ENCODE data around the gene DISC1.
A peak's percentile ranks its signal among the peaks of the same experiment; 100 is the strongest.
"Not testable (repeated sequence)": the region's sequence is repeated elsewhere in the genome, so short reads cannot be mapped to it uniquely, and the experiment has no call there.

Gene DISC1

DNA sequence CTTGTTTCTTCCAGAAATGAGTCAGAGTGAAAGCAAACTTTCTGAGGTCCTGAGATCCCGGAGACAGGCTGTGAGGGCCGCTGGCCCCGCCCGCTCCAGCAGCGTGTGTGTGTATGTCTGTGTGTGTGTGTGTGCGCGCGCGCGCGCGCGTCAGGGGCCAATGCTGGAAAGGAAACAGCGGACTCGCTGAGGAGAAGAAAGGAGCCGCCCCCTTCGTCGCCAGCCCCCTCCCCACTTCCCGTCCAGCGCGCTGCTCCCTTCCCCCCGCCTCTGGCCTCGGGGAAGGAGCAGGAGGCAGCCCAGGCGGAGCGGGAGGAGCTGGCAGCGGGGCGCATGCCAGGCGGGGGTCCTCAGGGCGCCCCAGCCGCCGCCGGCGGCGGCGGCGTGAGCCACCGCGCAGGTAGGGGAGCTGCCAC lies at the start of gene DISC1:
DISC1 (plus strand) TSS at position 256 of the 416 bp plus-strand sequence; CDS start at position 334, 78 bp downstream.
- peak; percentile 84 for DNase-seq

DNA sequence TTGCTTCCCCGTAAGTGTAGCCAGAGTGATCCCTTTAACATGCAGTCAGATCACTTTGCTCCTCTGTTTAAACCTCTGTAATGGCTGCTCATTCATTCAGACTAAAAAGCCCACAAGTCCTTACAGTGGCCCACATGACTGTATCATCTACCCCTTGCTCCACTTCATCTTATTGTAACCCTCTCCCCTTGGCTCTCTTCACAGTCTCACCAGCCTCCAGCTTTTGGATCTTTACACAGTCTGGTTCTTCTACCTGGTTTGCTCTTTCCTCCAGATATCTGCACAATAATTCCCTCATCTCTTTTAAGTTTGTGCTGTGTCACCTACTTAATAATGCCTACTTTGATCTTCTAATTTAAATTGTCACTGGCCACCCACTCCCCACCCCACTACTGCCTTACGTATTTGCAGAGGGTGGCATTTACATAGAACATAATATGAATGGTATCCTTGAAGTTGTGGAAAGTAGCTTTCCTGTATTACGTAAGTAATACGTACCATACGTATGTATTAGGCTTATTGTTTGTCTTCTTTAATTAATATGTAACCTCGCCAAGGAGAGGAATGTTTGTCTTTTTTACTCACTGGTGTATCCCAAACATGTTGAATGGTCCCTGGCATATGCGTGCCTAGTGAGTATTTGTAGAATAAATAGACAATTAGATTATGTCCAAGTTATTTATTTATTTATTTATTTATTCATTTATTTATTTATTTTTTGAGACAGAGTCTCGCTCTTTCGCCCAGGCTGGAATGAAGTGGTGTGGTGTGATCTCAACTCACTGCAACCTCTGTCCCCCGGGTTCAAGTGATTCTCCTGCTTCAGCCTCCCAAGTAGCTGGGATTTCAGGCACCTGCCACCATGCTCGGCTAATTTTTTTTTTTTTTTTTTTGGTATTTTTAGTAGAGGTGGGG lies 49.5 kb upstream of the DISC1 start:
- no peak for DNase-seq

DNA sequence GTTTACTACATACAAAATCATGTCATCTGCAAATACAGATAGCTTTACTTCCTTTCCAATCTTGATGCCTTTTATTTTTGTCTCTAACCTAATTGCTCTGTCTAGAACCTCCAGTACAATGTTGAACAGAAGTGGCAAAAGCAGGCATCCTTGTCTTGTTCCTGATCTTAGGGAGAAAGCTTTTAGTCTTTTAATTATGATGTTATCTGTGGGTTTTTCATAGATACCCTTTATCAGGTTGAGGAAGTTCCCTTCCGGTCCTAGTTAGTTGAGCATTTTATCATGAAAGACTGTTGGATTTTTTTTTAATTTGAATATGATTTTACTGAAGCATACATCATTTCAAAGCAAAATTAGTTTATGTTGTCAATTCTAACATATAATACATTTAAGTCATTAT lies 45.7 kb upstream of the DISC1 start:
- no peak for DNase-seq

DNA sequence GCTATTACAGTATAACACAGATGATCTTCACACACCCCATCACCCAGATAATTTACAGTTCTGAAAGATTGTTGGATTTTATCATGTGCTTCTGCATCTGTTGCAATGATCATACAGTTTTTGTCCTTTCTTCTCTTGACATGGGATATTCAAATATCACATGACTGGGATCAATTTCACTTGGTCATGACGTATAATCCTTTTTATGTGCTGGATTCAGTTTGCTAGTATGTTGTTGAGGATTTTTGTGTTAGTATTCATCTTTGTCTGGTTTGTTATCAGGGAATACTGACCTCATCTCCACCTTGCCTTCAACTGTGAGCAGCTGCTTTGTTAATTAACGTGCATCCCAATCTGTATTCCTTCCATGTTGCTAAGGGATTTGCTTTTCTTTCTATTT lies 44.7 kb upstream of the DISC1 start:
- DNase-seq, result no peak

DNA sequence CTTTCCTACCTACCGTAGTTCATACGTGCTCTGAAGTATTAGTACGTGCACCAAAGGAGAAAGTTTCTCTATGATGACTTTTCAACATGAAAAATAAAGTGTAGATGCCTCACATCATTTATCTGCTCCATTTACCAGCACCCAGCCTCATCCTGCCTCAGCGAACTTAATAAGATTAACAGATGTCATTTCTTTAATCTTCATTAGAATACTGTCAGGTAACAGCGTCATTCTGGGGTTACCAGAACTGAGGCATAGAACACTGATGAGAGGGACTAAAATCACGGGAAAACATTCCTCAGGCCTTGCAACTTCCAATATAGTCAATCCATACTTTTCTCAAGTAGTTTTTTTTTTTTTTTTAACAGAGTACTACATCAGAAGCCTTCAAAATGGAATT lies 43.2 kb upstream of the DISC1 start:
- no peak for DNase-seq

DNA sequence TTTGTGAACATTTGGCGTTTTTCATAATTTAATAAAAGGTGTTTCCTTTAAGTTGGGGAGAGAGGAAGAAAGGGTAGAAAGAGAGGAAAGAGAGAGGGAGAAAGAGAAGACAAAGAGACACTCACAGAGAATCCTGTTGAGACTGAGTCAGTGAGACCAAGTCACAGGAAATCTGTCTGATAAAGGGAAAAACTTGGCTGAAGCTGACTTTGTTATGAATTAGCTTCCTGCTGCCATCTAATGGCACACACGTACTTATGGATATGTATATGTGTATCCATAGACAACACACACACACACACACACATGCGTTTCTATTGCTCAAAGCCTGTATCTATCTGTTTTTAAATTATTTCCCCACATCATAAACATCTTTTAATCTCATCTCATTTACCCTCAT lies 42.5 kb upstream of the DISC1 start:
- peak; percentile 19 for DNase-seq

DNA sequence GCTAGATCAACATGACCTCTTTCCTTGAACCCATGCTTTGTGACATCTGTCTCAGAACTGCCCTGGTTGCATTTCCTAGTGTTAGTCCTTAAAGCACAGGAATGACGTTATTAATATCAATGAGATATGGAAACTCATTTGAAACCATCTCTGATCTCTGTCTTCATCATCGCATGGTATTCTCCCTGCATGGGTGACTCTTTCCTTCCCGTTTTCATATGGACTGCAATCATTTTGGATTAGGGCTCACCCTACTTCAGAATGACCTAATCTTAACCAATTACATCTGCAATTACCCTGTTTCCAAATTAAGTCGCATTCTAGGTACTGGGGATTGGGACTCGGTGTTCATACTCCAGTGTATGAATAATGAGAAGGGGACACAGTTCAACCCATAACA lies 41.7 kb upstream of the DISC1 start:
- no peak for DNase-seq

DNA sequence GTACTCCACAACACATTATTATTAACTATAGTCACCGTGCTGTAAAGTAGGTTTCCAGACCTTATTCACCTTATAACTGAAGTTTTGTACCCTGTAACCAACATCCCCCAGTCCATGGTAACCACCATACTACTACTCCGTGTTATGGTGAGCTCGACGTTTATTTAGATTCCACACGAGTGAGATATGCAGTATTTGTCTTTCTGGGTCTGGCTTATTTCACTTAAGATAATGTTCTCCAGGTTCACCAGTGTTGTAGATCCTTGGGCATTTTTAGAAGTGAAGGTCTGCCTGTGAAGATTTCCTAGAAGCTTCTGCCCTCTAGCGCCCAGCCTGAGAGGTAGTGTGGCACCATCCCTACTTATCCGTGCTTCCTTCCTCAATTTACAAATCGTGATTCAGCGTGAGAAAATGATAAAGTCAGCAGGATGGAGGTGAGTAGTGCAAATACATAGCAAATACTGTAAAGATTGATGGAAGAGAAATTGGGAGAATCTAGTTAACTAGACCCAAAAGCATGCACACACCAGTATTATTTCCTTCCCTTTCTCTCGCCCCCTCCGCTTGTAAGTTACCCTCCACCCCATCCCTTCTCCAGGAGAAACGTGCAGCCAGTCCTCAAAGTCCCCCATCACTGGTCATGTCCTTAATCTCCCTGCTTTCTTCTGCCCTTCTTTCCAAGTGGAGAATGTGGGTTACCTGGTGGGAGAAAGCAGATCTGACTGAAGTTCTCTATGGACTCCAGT lies 36.0 kb upstream of the DISC1 start:
- DNase-seq, result peak; percentile 61

DNA sequence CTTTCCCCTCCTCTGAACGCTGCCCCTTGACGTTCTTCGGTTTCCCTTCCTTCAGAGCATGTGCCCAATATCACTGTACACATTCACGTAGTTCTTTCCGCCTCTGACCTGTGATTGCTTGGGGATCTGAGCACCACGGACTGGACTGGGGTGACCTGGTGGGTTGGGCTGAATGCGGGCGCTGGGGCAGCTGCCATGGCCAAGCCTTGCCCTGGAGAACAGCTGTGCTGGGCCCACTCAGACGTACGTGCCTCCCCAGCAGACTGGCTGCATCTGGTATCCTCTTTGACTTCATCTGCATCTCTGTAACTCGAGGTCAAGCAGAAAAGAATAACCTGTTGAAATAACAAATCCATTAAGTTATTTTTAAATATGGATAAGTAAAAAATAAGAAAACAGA lies 35.1 kb upstream of the DISC1 start:
- no peak for DNase-seq

DNA sequence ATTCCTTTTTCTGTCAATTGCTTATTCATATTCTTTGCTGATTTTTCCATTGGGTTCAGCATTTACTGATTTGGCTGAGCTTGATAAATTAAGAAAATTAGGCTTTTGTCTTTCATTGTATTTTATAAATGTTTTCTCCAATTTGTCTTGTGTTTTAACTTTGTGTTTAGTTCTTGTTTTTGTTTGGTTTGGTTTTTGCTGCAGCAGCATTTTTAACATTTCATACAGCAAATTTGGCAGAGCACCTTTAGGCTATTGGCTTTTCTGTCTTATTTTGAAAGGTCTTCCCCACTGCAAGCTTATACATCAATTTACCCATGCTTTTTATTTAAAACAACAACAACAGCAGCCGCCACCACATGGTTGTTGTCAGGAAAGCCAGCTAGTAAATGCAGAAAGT lies 33.8 kb upstream of the DISC1 start:
- no peak for DNase-seq

DNA sequence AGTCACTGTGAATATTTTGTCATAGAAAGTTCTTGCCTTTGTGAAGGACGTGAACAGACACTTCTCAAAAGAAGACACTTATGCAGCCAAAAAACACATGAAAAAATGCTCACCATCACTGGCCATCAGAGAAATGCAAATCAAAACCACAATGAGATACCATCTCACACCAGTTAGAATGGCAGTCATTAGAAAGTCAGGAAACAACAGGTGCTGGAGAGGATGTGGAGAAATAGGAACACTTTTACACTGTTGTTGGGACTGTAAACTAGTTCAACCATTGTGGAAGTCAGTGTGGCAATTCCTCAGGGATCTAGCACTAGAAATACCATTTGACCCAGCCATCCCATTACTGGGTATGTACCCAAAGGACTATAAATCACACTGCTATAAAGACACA lies 33.3 kb upstream of the DISC1 start:
- DNase-seq, result not testable (repeated sequence)

DNA sequence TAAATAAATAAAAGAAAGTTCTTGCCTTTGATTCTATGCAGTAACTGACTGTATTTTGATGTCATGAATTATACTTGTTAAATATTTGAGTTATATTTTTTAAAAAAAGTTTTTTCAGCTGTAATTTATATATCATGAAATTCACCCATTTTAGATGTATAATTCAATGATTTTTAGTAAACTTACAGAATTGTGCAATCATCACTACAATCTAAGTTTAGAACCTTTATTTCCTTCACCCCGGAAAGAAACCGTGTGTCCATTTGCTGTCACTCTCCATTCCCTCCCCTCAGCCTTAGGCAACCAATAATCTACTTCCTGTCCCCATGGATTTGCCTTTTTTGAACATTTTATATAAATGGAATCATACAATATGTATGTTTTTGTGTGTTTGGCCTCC lies 32.5 kb upstream of the DISC1 start:
- no peak for DNase-seq

DNA sequence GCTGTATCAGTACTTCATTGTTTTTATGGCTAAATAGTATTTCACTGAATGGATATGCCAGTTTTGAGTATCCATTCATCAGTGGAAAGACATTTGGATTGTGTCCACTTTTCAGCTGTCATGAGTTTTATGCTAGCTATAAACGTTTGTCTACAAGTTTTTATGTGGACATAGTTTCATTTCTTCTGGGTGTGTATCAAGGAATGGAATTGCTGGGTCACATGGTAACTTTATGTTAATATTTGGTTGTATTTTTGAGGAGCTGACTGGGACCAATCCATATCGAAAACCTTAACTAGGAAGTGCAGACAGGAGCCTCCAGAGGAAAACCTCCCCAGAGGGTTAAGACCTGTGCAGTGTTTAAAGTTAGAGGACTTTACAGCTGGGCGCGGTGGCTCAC lies 31.8 kb upstream of the DISC1 start:
- DNase-seq, result no peak

DNA sequence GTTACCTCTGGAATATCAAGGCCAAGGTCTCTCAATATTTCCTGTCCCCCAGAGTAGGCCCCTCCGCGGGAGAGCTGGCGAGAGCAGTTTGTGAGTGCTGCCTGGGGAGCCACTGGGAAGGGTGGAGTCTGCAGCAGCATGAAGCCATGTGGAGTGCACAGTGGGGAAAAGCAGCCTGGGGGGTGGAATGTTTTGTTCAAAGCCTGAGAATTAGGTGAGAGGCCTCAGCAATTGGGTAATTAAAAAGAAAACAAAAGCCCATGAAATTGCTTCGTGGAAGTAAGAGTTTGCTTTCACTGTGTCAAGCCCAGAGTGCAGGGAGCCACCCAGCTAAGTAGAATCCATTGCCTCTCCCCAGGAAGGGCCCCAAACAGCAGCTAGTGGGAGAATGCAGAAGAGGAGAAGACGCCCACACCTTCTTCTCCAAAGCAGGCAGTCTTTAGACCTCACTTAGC lies 30.2 kb upstream of the DISC1 start:
- no peak for DNase-seq

DNA sequence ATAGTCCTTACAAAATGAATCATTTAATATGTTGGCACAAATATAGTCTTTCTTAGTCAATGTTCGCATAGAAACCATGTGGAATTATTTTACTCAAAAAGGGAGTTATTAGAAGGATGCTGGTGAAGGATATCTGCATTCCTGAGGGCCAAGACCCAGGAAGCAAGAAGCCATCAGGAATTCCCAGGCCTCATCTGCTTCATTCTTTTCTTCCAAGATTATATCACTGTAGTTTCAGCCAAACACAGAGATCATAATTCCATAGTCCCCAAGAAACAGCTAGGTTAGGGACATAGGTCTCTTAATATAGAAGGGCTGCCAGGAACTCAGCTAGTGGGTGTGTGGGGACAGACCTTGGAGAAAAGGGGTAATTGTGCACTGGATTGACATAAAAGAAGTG lies 28.6 kb upstream of the DISC1 start:
- no peak for DNase-seq

DNA sequence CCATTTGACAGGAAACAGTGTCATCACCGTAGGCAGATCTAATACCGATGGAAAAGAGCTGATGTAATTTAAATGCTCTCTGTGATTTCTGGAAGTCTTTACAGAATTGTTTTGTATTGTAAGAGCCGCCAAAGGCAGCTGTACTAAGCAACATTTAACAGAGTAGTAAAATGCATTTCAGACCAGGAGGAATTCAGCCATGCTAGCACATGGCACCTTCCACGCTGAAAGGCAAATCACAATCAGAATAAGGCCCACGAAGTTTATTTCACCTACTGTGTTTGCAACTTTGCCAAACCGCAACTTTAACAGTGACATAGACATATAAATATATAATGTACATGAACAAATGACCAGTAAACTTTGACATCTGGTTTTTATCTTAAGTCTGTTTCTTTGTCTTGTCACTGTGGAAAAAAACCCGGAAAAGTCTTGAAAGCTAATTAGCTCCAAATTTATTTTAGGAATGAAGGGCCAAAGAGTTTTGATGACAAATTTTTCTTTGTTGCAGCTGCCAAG lies 26.1 kb upstream of the DISC1 start:
- no peak for DNase-seq

DNA sequence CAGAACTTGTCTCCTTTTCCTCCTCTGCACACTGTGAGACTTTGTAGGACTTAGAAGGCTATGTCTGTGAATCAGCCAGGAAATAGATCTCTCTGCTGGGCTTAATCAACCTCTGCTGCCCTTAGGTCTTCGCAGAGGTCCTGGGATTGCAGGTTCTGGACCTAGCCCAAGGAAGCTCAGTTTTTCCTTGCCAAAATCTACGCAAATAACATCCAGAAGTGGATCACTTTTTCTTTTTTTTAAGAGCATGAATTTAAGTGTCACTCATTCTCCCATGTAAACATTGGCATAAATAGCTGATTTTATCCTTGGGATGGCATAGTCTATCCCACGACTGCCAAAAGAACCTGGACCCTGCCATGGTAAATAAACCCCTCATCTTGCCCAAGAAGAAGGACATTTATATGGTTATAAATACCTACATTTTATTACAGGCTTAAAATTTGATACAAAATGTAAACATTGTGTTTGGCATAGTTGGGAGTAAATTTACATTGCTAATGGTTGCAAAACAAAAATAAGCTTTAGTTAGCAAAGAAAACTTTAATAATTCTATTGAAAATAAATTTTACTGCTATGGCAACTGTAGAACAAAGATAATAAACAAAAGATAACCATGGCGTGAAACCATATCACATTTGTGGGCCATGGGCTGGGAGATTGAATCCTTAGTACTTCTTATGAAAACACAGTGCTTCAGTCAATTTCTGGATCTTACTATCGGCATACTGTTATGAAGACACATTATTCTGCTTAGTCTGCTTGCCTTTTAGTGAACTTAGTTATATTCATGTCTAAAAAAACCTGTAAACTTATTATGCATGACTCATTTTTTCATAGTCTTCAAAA lies 24.5 kb upstream of the DISC1 start:
- no peak for DNase-seq

DNA sequence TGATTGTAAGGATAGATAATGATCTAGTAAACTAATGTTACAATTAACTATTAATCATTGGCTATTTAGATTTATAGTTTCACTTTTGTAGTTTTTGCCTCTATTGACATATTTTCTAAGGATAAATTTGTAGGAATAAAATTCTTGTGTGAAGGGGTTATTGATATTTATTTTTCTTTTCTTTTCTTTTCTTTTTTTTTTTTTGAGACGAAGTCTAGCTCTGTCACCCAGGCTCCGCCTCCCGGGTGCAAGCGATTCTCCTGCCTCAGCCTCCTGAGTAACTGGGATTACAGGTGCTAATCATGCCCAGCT lies 24.0 kb upstream of the DISC1 start:
- DNase-seq, result no peak

DNA sequence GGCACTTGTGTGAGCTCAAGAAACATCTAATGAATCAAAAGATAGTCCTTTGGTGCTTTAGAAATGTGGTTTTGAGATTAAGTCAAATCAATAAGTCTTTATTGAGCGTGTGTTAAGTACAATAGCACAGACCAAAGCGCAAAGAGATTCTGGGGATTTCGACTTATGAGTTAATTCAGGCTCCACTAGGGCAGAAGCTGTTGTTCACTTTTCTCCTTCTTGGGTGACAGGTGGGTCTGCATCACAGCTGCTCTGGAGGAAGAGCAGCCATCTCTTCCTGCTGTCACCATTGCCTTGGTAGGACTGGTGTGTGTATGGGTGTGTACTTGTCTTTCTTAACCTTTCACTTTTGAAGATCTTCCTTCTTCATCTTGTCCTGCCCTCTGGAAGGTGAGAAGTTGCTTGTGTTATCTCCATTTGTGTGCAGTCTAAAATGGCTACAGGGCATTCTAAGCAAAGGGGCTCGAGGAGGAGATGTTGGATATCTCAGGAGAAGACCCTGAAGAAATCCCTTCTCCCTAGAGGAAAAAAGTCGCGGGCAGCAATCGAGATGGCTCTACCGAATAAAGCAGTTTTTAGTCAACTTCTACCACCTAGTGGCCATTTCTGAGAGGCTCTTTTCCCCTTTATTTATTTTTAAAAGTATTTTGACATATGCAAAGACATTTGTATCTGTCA lies 22.9 kb upstream of the DISC1 start:
- DNase-seq, result peak; percentile 68

DNA sequence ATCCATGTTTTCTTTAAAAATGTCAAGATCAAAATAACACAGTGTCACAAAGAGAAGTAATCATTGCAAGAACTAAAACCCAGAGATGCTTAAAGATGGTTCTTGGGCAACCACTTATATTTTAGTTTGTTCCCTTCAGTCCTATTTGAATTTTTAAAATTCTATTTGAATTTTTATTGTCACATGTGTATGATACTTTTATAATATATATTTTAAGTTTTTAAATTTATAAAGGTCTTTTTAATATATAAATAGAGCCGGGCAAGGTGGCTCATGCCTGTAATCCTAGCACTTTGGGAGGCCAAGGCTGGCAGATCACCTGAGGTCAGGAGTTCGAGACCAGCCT lies 22.3 kb upstream of the DISC1 start:
- DNase-seq, result no peak

DNA sequence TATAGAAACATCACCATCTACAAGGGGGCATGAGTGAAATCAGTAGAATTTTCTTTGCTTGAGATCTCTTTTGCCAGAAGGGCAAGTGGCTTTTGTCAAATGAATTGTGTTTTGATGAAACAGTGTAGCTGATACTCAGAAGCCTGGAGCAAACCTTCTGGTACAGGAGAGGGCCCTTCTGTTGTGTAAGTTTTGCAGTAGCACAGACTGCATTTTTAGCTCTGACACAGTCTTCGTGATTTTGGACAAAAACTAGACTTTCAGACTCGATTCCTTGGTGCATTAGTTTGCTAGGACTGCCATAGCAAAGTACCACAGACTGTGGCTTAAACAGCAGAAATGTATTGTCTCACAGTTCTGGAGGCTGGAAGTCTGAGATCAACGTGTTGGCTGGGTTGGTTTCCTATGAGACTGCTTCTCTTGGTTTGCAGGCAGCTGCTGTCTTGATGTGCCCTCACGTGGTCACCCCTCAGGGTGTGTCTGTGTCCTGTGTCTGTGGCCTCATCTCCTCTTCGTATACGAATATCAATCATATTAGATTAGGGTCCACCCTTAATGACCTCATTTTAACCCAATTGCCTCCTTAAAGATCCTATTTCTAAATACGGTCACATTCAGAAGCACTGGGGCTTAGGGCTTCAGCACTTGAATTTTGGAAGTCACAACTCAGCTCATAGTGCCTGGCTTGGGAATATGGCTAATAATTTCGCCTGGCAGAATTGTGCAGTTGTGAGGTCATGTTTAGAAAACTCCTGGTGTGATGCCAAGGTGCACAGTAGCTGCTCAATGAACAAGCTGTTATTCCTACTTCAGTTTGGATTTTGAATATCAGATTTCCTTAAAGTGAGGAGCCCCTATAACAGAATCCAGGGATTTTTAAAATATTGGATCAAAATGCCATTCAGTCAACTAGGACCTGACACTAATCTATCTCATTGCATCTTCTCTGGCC lies 21.2 kb upstream of the DISC1 start:
- DNase-seq, result no peak
